ENCODE measurements around the gene TEX14. TPM values are rescaled to one million over a fixed set of nuclear protein-coding genes. Genes with fewer than 3 reads are reported as not detected.

Gene TEX14
- total and polyA plus RNA-seq, 7 experiments from 2014 or later = 0.17 to 2.4 (median 0.54) TPM; not detected in 2

DNA sequence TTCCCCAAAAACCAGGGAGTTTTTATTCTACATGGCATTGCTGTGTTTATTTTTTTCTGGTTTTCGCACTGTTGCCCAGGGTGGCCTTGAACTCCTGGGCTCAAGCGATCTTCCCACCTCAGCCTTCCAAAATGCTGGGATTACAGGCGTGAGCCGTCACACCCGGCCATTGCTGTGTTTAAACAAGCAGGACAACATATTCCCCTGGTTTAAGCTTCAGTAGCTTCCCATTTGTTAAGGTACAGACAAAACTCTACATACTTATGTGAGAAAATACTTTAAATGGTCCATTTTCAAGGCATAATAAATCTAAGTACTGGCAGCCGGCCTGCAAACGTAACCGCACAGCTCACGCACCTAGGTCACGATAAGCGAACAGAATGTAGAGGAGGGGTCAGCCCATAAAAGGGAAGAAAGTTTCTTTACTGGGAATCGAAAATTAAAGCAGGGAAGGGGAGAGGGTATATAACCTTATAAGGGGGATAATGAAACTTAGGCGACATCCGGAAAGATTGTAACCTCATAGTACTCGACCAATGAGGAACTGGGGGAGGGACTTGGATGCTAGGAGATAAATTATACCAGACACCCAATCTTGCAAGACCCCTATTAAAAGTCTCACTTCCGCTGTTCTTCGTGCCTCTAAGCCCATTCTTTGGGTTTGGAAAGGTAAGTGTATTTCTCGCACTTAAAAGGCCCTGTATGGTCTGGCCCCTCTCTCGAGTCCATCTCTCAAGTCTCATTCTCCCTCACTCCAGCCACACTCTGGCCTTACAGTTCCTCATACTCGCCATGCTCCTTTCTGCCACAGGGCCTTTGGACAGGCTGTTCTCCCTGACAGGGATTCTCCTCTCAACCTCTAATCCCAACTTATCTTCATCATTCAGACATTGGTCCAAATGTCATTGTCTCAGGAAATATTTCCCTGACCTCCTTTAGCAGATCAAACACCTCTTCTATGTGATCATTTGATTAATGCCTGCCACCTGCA is 59.2 kb downstream of the TEX14 start:
- intact Hi-C loops (cut with micrococcal nuclease) = loop anchor here (1.0 to 5.0 kb wide), 9 partner anchors 27 to 935 kb away; partner anchors contain the start of genes MKS1 (in 2 of the 2), RAD51C (in 2 of the 2), TEX14 (in 2 of the 2) and DHX40 (in 1 of the 2)
- peak overlapping the region in 6 of 10 donors; percentile 33 to 78 (median 46) for H3K4me3 Mint-ChIP-seq
- H3K4me1 ChIP-seq (ENCODE audit: control insufficient read depth in 2 of 2, insufficient read depth in 2 of 2, low read length in 2 of 2) = peaks cover 6 to 12% of the 10 kb centered on the region in 2 donors
- no peaks in the 10 kb centered on the region for H3K36me3 ChIP-seq (ENCODE audit: control insufficient read depth in 2 of 3, insufficient read depth in 3 of 3, low read length in 3 of 3)
- POLR2A ChIA-PET = interaction anchor here (0.6 to 2.9 kb wide), 28 partner anchors 8 to 1038 kb away, joined by 3 to 32 read pairs (median 4); partner anchors contain the start of genes CLTC, HSF5, MRPS23 and MTMR4
- peak overlapping the region in 3 of 9 donors; percentile 17 to 75 (median 29) for H3K27ac Mint-ChIP-seq
- peaks cover 0 to 9% (median 5%) of the 10 kb centered on the region in 7 donors for H3K4me1 Mint-ChIP-seq
- H3K4me3 ChIP-seq (ENCODE audit: low read length) = peak overlapping the region; percentile 46
- H3K9me3 Mint-ChIP-seq = no peaks in the 10 kb centered on the region
- no peaks in the 10 kb centered on the region for H3K9me3 ChIP-seq (ENCODE audit: control insufficient read depth in 2 of 3, low read length in 3 of 3)
- H3K27ac ChIP-seq (ENCODE audit: low read depth, low read length) = peak overlapping the region; percentile 78
- no peaks in the 10 kb centered on the region for H3K36me3 Mint-ChIP-seq
- ATAC-seq (no peak), DNase-seq (peak in 2 of 9 donors; percentile 1 to 4)
- H3K27me3 ChIP-seq (ENCODE audit: control insufficient read depth in 2 of 2, insufficient read depth in 2 of 2, low read length in 2 of 2) = no peaks in the 10 kb centered on the region
- no peaks in the 10 kb centered on the region for H3K27me3 Mint-ChIP-seq
- CTCF ChIA-PET = interaction anchor here (0.6 to 1.4 kb wide), 4 partner anchors 14 to 315 kb away, joined by 3 to 5 read pairs (median 4); no protein-coding TSS in a partner anchor

DNA sequence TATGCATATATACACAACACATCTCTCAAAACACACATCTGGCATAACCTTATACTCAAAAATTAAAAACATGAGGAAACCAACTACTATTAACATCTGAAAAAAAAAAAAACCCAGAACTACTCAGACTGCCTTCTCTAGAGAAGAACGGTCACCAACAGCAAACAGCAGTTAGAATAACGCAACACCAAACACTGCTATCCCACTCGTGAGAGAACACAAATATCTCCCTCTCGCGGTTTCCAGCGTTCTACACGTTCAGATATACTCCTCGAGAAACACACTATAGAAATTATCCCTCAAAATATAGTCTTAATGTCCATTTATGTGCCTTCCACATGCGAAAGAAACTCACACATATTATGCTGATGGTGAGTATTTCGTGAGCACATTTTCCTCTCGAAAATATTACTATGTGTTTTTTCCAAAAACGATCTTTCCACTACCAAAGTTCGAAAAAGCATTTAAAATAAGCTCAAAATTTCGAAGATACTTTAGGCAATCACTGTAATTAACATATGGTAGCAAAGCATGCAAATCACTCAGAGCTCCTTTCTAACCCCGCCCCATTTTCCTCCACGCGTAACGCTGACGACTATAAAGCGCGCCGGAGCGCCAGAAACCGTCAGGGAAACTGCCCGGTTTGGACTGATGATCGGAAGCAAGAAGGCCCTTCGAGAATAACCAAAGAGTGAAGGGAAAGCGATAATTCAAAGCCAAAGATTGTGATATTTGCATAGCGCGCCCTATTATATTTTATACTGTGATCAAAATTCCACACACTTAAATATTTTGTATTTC is 60.1 kb downstream of the TEX14 start:
- intact Hi-C loops (cut with micrococcal nuclease) = loop anchor here (1.0 to 5.0 kb wide), 13 partner anchors 28 to 936 kb away; partner anchors contain the start of genes MKS1 (in 2 of the 2), PRR11 (in 2 of the 2), RAD51C (in 2 of the 2) and SKA2 (in 2 of the 2)
- POLR2A ChIA-PET = interaction anchor here (0.6 to 2.9 kb wide), 37 partner anchors 9 to 1039 kb away, joined by 3 to 32 read pairs (median 4); partner anchors contain the start of genes CLTC, HSF5, MRPS23 and MTMR4
- CTCF ChIA-PET = interaction anchor here (0.6 to 1.4 kb wide), 5 partner anchors 13 to 604 kb away, joined by 3 to 5 read pairs (median 3); no protein-coding TSS in a partner anchor

DNA sequence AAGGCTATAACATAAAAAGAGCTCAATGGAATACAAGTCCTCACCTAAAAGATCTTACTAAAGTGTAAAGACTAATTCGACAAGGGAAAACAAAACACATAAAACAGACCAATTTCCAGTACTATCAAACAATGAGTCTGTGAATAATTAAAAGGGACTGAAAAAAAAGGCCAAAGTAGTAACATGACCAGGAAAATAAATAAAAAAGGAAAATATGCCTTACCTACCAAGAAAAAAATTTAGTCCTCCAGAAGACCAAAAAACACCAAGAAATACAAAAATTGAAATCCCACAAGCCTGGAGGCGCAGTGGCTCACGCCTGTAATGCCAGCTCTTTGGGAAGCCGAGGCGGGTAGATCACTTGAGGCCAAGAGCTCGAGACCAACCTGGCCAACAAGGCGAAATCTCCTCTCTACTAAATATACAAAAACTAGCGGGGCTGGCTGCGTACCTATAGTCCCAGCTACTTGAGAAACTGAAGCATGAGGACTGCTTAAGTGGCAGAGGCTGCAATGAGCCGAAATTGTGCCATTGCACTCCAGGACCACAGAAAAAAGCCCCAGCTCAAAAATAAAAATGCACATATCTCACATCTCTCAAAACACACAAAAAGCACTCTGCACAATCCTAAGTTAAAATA is 60.8 kb downstream of the TEX14 start:
- intact Hi-C loops (cut with micrococcal nuclease) = loop anchor here (1.0 to 5.0 kb wide), 8 partner anchors 44 to 936 kb away; partner anchors contain the start of genes PRR11 (in 2 of the 2), SKA2 (in 2 of the 2), DHX40 (in 1 of the 2) and MKS1 (in 1 of the 2)
- peaks cover 0 to 2% (median 0%) of the 10 kb centered on the region in 5 donors for H3K27me3 Mint-ChIP-seq
- H3K9me3 ChIP-seq (ENCODE audit: control insufficient read depth in 2 of 3, low read length in 3 of 3) = no peaks in the 10 kb centered on the region
- peak in 2 of 9 donors; percentile 33 to 49 for DNase-seq
- ChIA-PET CTCF (interaction anchor here (0.7 to 1.4 kb wide), 4 partner anchors 107 to 604 kb away, joined by 3 read pairs; no protein-coding TSS in a partner anchor), POLR2A (interaction anchor here (0.6 to 2.9 kb wide), 23 partner anchors 11 to 988 kb away, joined by 3 to 32 read pairs (median 4); partner anchors contain the start of genes CLTC, MTMR4, RAD51C and SUPT4H1)
- H3K4me1 ChIP-seq (ENCODE audit: control insufficient read depth in 2 of 2, insufficient read depth in 2 of 2, low read length in 2 of 2) = peaks cover 6 to 12% of the 10 kb centered on the region in 2 donors
- H3K4me3 Mint-ChIP-seq = peak overlapping the region in 3 of 10 donors; percentile 54 to 69 (median 64)
- H3K9me3 Mint-ChIP-seq = no peaks in the 10 kb centered on the region
- no peaks in the 10 kb centered on the region for H3K27me3 ChIP-seq (ENCODE audit: control insufficient read depth in 2 of 2, insufficient read depth in 2 of 2, low read length in 2 of 2)
- H3K36me3 Mint-ChIP-seq = no peaks in the 10 kb centered on the region
- no peak overlapping the region for H3K27ac Mint-ChIP-seq
- no peaks in the 10 kb centered on the region for H3K36me3 ChIP-seq (ENCODE audit: control insufficient read depth in 2 of 3, insufficient read depth in 3 of 3, low read length in 3 of 3)
- ATAC-seq = no peak
- peak overlapping the region; percentile 46 for H3K4me3 ChIP-seq (ENCODE audit: low read length)
- H3K27ac ChIP-seq (ENCODE audit: low read depth, low read length) = peak overlapping the region; percentile 78
- peaks cover 0 to 9% (median 5%) of the 10 kb centered on the region in 7 donors for H3K4me1 Mint-ChIP-seq

More for the DNA sequence above, 60.1 kb downstream of the TEX14 start:
- Histone ChIP-seq H3K27ac (ENCODE audit: low read depth, low read length) (peak overlapping the region; percentile 78), H3K27me3 (ENCODE audit: control insufficient read depth in 2 of 2, insufficient read depth in 2 of 2, low read length in 2 of 2) (no peaks in the 10 kb centered on the region), H3K36me3 (ENCODE audit: control insufficient read depth in 2 of 3, insufficient read depth in 3 of 3, low read length in 3 of 3) (no peaks in the 10 kb centered on the region), H3K4me1 (ENCODE audit: control insufficient read depth in 2 of 2, insufficient read depth in 2 of 2, low read length in 2 of 2) (peaks cover 6 to 12% of the 10 kb centered on the region in 2 donors), H3K9me3 (ENCODE audit: control insufficient read depth in 2 of 3, low read length in 3 of 3) (no peaks in the 10 kb centered on the region), H3K4me3 (ENCODE audit: low read length) (peak overlapping the region; percentile 46)
- no peak overlapping the region for H3K4me3 Mint-ChIP-seq
- H3K9me3 Mint-ChIP-seq = no peaks in the 10 kb centered on the region
- H3K27ac Mint-ChIP-seq = no peak overlapping the region
- ATAC-seq (peak; percentile 90), DNase-seq (peak; percentile 74 to 95 (median 92))
- no peaks in the 10 kb centered on the region for H3K36me3 Mint-ChIP-seq
- H3K4me1 Mint-ChIP-seq = peaks cover 0 to 9% (median 5%) of the 10 kb centered on the region in 7 donors
- H3K27me3 Mint-ChIP-seq = peaks cover 0 to 2% (median 0%) of the 10 kb centered on the region in 5 donors

DNA sequence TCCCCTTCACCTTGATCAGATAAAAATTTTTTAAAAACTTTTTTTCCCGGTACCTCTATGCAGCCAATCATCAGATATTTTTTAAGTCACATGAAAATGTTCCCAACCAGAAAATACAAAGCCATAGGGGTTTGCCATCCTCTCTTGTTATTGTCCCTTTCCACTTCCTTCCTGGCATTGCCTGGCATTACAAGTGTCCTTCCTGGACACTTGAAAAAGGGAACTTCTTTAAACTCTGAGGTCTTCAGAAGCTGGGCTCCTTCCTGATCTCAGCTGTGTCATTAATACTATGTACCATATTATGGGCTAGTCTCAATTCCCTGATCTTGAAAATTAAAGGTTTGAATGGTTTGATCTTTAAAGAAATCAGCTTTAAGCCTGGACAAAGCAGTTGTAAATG is 64.9 kb downstream of the TEX14 start:
- peaks cover 0 to 9% (median 0%) of the 10 kb centered on the region in 7 donors for H3K4me1 Mint-ChIP-seq
- no peaks in the 10 kb centered on the region for H3K27me3 ChIP-seq (ENCODE audit: control insufficient read depth in 2 of 2, insufficient read depth in 2 of 2, low read length in 2 of 2)
- intact Hi-C loops (cut with micrococcal nuclease) = no loop called here
- POLR2A ChIA-PET = no interaction called here
- H3K4me3 ChIP-seq (ENCODE audit: low read length) = no peak overlapping the region
- peaks cover 6 to 8% of the 10 kb centered on the region in 2 donors for H3K4me1 ChIP-seq (ENCODE audit: control insufficient read depth in 2 of 2, insufficient read depth in 2 of 2, low read length in 2 of 2)
- no peaks in the 10 kb centered on the region for H3K36me3 Mint-ChIP-seq
- H3K27ac Mint-ChIP-seq = no peak overlapping the region
- no peaks in the 10 kb centered on the region for H3K9me3 Mint-ChIP-seq
- no peak overlapping the region for H3K27ac ChIP-seq (ENCODE audit: low read depth, low read length)
- H3K27me3 Mint-ChIP-seq = peaks cover 0 to 2% (median 0%) of the 10 kb centered on the region in 5 donors
- no peaks in the 10 kb centered on the region for H3K36me3 ChIP-seq (ENCODE audit: control insufficient read depth in 2 of 3, insufficient read depth in 3 of 3, low read length in 3 of 3)
- ATAC-seq (no peak), DNase-seq (no peak)
- no peak overlapping the region for H3K4me3 Mint-ChIP-seq
- CTCF ChIA-PET = no interaction called here
- H3K9me3 ChIP-seq (ENCODE audit: control insufficient read depth in 2 of 3, low read length in 3 of 3) = no peaks in the 10 kb centered on the region

DNA sequence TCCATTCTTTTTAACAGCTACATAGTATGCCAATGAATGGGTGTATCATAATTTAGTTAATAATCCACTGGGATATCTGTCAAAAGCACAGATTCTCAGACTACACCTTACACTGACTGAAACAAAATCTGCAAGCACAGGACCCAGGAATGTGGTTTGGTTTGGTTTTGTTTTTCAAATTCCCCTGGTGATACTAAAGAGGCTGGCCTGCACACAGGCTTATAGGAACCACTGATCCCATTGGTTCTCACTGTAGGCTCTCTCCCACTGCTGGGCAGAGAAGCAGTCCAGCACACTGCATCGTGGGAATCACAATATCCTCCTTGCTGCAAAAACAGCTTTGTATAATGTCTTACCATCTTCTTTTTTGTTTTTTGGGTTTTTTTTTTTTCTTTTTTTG is 67.1 kb downstream of the TEX14 start:
- Mint-ChIP-seq H3K36me3 (no peaks in the 10 kb centered on the region), H3K4me1 (no peaks in the 10 kb centered on the region), H3K4me3 (no peak overlapping the region), H3K27me3 (peaks cover 0 to 4% (median 0%) of the 10 kb centered on the region in 5 donors), H3K9me3 (no peaks in the 10 kb centered on the region), H3K27ac (no peak overlapping the region)
- no peak overlapping the region for H3K4me3 ChIP-seq (ENCODE audit: low read length)
- DNase-seq = no peak
- intact Hi-C loops (cut with micrococcal nuclease) = no loop called here
- no peaks in the 10 kb centered on the region for H3K36me3 ChIP-seq (ENCODE audit: control insufficient read depth in 2 of 3, insufficient read depth in 3 of 3, low read length in 3 of 3)
- ATAC-seq = no peak
- CTCF ChIA-PET = no interaction called here
- no peaks in the 10 kb centered on the region for H3K4me1 ChIP-seq (ENCODE audit: control insufficient read depth in 2 of 2, insufficient read depth in 2 of 2, low read length in 2 of 2)
- H3K9me3 ChIP-seq (ENCODE audit: control insufficient read depth in 2 of 3, low read length in 3 of 3) = no peaks in the 10 kb centered on the region
- POLR2A ChIA-PET = interaction anchor here (0.6 to 1.2 kb wide), 2 partner anchors 106 to 366 kb away, joined by 3 read pairs; no protein-coding TSS in a partner anchor
- no peak overlapping the region for H3K27ac ChIP-seq (ENCODE audit: low read depth, low read length)
- H3K27me3 ChIP-seq (ENCODE audit: control insufficient read depth in 2 of 2, insufficient read depth in 2 of 2, low read length in 2 of 2) = no peaks in the 10 kb centered on the region
